Fibroblast of lung (primary cell): ENCODE data around the gene TKT.

Source experiments
- EZH2 ChIP-seq: IDR thresholded peaks from 2 replicates; pipeline ENCODE4 v1.5.1; 2012; ENCODE audit warnings: low read length, control low read depth, mild to moderate bottlenecking; ENCODE audit errors: missing control alignments
- TF ChIP-seq, protein P1 (sequence below), 2 donors: IDR thresholded peaks in 1 of 2; conservative IDR thresholded peaks in 1 of 2; 1 replicate in 1 of 2; 2 replicates in 1 of 2; pipeline ENCODE4 v1.5.1; 2011 to 2012; ENCODE audit warnings: low read length in 2 of 2, control low read depth in 1 of 2, inconsistent platforms in 1 of 2, low read depth in 1 of 2, mild to moderate bottlenecking in 1 of 2

DNA sequence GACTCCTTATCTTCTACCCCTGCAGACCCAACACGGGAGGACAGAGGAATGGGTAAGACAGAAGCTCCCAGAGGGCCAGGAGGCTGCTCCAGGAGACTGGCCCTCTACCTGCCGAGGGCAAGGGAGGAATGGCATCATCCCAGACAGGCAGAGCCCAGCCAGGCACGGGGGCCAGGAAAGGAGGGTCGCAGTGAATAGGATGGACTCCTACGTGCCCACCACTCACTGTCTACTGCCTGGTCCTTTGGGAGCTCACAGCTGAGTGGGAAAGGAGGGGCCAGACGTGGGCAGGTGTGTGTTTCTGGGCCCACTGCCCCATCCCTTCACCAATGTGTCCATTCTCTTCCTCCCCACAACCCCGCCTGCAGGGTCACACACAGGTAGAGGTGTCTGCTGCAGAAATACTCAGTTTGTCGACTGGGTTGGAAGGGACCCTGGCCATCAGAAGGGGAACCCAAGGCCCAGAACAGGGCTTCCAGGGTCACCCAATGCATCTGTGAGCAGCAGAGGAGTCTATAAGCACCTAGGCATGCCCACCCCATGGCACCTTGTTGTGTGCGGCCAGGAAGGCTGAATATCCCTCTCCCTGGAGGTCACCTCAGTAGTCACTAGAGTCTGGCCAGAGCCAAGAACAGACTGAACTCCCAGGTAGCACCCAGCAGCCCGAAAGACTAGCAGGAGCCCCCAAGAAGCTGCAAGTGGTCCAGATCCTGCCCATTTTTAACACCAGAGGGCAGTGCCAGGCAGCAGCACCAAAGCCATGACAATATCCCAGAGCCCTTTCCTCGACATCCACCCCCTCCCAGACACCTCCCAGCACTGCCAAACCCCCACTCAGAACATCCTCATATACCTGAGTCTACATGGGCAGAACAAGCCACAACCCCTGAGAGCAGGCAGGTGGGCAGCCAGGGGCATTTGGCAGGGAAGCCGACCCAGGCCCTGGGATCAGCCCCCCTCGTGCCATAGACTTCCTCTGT lies 24.0 kb downstream of the TKT start:
- TF ChIP-seq, protein P1, sequence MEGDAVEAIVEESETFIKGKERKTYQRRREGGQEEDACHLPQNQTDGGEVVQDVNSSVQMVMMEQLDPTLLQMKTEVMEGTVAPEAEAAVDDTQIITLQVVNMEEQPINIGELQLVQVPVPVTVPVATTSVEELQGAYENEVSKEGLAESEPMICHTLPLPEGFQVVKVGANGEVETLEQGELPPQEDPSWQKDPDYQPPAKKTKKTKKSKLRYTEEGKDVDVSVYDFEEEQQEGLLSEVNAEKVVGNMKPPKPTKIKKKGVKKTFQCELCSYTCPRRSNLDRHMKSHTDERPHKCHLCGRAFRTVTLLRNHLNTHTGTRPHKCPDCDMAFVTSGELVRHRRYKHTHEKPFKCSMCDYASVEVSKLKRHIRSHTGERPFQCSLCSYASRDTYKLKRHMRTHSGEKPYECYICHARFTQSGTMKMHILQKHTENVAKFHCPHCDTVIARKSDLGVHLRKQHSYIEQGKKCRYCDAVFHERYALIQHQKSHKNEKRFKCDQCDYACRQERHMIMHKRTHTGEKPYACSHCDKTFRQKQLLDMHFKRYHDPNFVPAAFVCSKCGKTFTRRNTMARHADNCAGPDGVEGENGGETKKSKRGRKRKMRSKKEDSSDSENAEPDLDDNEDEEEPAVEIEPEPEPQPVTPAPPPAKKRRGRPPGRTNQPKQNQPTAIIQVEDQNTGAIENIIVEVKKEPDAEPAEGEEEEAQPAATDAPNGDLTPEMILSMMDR (conservative IDR thresholded peaks at IDR 0.05 in 1 of 2, IDR thresholded peaks at IDR 0.05 in 1 of 2; ENCODE audit: low read depth in 1 of 2, low read length in 2 of 2), result no peak
- TF ChIP-seq EZH2, result no peak
